NCI-H128 (cell line): ENCODE data around the gene CDC23.
"Not testable (repeated sequence)": the region's sequence is repeated elsewhere in the genome, so short reads cannot be mapped to it uniquely, and the experiment has no call there.

ENCODE experiments used
- DNase-seq: peaks from one replicate; lab custom pipeline; 2025; ENCODE audit not compliant: unreplicated experiment; lab: John Stamatoyannopoulos, UW

CDC23 gene, protein sequence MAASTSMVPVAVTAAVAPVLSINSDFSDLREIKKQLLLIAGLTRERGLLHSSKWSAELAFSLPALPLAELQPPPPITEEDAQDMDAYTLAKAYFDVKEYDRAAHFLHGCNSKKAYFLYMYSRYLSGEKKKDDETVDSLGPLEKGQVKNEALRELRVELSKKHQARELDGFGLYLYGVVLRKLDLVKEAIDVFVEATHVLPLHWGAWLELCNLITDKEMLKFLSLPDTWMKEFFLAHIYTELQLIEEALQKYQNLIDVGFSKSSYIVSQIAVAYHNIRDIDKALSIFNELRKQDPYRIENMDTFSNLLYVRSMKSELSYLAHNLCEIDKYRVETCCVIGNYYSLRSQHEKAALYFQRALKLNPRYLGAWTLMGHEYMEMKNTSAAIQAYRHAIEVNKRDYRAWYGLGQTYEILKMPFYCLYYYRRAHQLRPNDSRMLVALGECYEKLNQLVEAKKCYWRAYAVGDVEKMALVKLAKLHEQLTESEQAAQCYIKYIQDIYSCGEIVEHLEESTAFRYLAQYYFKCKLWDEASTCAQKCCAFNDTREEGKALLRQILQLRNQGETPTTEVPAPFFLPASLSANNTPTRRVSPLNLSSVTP

DNA sequence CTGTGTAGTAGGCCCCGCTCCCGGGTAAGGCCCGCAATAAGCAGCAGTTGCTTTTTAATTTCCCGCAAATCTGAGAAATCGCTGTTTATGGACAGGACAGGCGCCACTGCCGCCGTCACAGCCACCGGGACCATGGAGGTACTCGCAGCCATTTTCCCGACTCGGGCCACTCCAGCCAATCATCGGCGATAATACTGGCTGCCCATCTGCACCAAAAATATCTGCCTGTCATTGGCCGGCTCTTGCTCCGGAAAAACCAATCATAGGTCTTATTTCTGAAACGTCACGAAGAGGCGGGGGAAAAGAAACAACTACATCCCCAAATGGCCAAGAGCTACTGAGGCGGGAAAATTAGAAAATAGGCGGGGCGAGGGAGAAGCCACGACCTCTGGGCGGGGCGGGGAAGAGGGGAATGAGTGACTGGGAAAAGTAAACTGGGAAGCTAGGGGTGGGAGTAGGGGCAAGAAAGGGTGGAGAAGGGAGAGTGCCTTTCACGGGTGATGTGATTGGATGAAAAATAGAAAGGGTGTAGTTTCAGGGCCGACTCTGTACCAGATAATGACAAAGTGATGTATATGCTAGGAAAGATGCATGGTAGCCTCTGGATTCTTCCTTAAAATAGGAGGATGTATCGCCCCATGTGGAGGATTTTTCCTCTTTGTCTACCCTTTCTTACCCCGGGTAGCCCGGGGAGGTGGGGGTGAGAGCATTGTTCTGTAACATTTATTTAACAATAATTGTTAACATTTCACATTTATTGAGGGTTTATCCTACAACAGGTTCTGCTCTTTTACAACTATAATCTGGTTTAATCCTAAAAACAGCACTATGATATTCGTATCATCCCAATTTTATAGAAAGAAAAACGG lies at the start of gene CDC23:
Gene CDC23 (minus strand): TSS at position 163 of the 869 bp plus-strand sequence. CDS start 11 bp downstream, at position 152.
- DNase-seq = peak; percentile 83

- DNase-seq = no peak
Measured at GRCh38 chr5:138258704-138259292, 45.7 kb upstream of the CDC23 start.

DNA sequence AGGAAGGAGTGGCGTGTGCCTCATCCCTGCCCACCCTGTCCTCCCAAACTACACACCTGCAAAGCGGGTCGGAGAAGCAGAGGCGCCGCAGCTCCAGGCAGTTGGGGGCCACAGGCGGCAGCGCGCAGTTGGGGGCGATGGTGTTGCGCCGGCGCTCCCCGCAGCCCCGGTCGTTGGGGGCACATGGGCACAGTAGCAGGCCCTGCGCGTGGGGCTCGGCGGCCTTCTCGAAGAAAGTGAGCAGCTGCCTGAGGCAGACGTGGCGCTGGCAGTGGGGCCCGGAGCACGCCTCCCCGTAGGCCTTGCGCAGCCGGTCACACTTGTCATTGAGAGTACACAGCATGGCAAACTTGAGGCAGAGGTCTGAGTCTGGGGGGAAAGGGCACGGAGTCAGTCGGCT lies 44.5 kb upstream of the CDC23 start:
- no peak for DNase-seq

- DNase-seq = no peak
Measured at GRCh38 chr5:138252944-138253343, 39.8 kb upstream of the CDC23 start.

DNA sequence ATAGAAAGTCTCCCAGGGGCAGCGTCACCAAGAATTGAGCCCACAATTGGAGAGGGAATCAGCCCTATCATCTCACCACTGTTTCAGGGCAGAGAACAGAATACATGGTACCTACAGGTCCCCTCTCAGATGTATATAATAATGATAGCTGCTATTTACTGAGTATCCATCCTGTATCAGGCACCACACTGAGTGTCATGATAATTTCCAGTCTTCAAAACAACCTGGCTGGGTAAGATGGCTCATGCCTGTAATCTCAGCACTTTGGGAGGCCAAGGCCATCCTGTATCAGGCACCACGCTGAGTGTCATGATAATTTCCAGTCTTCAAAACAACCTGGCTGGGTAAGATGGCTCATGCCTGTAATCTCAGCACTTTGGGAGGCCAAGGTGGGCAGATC lies 34.7 kb upstream of the CDC23 start:
- DNase-seq = not testable (repeated sequence)

DNA sequence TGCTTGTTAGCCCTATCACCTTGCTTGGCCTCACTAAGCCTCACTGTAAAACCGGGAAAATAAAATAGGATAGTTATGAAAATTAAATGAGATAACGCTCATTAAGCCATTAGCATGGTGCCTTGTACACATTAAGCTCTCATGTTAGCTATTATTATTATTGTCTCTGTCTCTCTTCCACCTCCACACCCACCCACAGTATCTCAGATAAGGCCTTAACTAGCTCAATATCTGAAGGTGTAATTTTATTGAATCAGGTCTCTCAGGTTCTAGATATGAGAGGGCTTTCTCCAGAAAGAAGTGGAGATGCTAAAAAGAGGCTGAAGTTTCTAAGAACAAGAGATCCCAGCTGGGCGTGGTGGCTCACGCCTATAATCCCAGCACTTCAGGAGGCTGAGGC lies 33.7 kb upstream of the CDC23 start:
- DNase-seq = no peak

GRCh38 chr5:138246334-138246733 lies 33.2 kb upstream of the CDC23 start:
- no peak for DNase-seq

DNA sequence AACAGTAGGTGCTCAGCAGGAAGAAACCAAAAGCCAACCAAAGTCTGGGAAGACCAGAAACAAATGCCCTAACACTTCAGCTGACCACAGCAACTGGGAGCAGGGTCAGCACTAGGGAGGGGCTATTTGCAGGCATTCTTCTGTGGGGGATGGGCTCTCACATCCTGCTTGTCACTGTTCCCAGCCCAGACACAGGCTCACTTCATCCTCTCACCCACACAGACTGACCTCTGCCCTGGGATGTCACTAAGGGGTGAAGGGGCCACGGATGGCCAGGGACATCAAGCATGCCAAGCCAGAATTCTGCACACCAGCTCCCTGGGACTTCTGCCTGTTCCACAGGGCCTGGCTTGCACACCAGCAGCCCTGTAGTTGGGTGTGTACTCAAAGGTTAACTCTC lies 32.6 kb upstream of the CDC23 start:
- DNase-seq = no peak

DNA sequence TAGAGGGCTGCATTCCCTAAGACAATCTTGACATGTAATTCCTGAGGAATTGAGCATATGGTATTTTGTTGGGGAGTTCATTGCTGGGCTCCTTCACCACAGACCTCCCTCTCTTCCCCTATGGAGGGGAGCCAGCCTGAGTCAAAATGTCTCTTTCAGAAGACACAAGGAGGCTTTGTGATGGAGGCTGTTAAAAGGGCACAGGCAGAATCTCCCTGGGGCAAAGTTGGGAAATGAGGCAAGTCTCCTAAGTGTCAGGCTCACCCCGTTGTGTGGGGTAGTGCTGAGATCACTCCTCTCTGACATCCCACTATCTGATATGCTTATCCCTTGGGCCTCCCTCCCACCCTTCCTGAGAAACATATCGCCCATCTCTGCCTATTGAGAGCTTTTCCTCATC lies 30.7 kb upstream of the CDC23 start:
- DNase-seq = no peak

DNA sequence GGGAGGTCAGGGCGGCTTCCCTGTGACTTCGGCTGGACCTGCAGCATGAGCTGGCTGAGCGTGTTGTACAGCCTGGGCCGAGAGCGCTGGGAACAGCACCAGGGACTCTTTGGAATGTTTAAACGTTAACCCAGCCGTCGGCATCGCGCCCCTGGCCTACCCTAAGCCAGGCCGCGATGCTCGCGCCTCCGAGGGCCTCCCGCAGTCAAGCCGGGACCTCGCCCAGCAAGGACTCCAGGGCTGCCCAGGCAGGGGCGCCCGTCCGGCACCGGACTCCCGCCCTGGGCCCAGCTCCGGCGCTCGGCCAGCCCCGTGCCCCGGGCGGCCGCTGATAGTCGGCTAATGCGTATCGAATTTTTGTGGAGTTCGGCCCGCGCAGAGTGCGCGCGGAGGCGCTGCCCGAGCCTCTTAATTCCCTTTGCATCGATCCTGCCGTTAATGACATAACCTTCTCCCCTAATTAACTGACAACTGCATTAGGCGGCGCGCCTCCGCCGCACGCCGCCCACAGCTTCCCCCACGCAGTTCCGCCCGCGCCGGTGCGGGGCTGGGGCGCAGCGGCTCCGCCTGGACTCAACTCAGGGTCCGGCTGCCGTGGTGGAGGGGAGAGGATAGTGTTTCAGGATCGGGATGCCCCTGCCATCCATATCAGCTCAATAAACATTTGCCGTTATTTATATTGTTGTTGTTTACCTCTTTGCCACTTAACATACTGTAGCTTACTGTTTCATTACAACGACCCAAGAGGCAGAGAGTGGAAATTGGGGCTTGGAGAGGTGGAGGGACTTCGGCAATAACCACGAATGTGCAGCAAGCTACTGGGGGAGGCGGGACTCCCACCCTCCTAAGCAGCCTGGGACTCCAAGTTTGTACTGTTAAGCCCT lies 28.8 kb upstream of the CDC23 start:
- DNase-seq = no peak

DNA sequence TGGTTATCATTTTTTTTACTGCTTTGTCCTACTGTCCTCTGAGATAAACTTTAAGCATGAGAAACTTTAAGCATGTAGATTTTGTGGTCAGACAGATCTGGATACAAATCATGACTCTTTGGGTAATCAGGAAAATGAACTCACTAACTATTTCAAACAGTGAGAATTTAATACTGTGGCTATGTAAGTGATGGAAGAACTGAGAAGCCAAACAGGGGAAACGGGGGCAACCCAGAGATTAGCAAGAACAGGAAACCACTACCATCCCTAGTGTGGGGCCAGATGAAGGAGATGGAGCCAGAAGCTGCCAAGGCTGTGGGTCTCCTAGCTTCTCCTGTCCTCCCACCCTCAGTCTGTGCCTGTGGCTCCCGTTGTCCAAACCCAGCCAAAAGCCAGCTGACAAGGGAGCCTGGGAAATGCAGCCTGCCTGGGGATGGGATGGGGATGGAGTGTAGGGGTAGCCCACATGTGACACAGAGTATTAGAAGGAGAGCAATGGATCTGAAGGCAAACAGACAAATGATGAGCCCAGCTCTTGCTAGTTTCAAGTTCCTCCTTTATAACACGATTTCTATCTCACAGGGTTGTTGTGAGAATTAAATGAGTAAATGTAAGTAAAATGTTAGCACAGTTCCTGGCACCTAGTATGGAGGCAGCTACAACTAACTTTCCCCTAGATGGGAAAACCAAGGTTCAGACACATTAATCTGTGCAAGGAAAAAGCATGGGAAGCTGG lies 27.7 kb upstream of the CDC23 start:
- DNase-seq = no peak

GRCh38 chr5:138238034-138238433 lies 24.9 kb upstream of the CDC23 start:
- no peak for DNase-seq

DNA sequence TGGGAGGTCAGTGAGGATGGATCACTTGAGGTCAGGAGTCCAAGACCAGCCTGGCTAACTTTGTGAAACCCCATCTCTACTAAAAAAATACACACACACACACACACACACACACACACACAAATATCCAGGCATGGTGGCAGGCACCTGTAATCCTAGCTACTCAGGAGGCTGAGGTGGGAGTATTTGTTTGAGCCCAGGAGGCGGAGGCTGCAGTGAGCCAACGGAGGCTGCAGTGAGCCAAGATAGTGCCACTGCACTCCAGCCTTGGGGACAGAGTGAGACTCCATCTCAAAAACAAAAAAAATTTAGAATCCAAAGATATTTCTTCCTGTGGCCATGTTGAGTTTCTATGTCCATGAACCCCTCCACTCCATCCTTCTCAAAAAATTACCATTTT lies 21.5 kb upstream of the CDC23 start:
- DNase-seq = no peak

GRCh38 chr5:138233280-138233679 lies 20.2 kb upstream of the CDC23 start:
- no peak for DNase-seq

GRCh38 chr5:138230981-138231589 lies 18.0 kb upstream of the CDC23 start:
- peak; percentile 2 for DNase-seq

DNA sequence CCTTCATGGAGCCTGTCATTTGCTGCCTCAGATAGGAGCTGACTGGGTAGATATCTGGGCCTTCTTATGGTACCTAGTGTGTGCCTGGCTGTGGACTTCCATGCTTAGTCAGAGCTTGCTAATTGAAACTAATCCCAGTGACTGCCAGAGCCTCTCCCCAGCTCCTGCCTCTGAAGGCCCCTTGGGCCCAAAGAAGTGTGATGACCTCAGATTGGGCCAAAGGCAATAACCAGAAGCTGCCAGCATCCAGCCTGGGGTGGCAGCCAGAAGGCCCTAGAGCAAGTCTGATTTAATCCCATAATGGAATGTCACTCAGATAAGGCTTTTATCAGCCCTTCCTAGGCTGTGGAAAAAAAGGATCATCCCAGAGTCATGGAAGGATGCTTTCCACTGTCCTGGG lies 17.1 kb upstream of the CDC23 start:
- no peak for DNase-seq

DNA sequence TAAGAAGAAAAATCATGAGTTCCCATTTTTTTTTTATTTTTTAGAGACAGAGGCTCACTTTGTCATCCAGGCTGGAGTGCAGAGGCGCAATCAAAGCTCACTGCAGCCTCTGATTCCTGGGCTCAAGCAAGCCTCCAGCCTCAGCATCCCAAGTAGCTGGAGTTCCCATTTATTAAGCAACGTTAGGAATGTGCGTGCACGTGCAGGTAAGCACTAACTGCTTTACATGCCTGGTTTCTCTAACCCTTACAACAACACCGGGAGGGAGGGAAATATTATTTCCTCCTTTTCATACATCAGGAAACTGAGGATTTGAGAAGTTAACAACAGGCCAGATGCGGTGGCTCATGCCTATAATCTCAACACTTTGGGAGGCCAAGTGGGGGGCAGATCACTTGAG lies 16.3 kb upstream of the CDC23 start:
- no peak for DNase-seq

DNA sequence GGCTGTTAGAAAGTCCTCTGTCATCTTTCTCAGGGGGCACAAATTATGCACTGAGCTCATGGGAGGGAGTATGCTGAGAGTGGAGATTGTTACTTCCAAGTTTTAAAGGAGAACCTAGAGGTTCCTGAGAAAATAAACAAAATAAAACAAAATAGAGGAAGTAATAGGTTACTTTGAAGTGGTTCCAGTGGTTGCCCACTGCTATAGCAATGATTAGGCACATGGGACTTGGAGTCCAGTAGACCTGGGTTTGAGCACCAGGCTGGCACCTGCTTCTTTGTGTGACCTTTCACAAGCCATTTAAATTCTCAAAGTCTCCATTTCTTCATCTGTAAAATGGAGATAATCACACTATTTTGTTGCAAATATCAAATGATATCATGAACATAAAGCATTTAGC lies 13.8 kb upstream of the CDC23 start:
- no peak for DNase-seq

GRCh38 chr5:138224712-138225111 lies 11.6 kb upstream of the CDC23 start:
- DNase-seq = no peak
